IMR-90 (cell line): Measurements from ENCODE around the gene ATP5ME. TPM values are rescaled to one million over a fixed set of nuclear protein-coding genes. Genes with fewer than 3 reads are reported as not detected.

Source experiments
- ATAC-seq: fragments of 200-7000 bp; cut with Tn5 transposase; 2 replicates; pipeline ENCODE4 v1.9.1; 2020; ENCODE audit warnings: low read depth, mild to moderate bottlenecking, moderate library complexity
- BruUV-seq: library from RNA; stranded (reverse); fragments of 400-500 nt; replicated peaks from 2 replicates; lab custom pipeline; 2021; lab: Mats Ljungman, UMichigan
- CTCF ChIA-PET: fragments of 300-600 bp; formaldehyde crosslinking; extraction: SDS; loops from one replicate; lab custom pipeline; 2021; ENCODE audit warnings: antibody characterized with exemption; lab: Yijun Ruan, JAX
- POLR2A ChIA-PET: fragments of 300-600 bp; sonication (Branson Sonifier 250); formaldehyde crosslinking; loops from one replicate; lab custom pipeline; 2022; ENCODE audit warnings: antibody characterized with exemption; ENCODE audit not compliant: unreplicated experiment; lab: Charles Lee
- DNase-seq: peaks from one replicate; pipeline ENCODE4 v3.0.0; 2013
- H2AFZ ChIP-seq: replicated peaks from 2 replicates; pipeline ENCODE3; 2013; ENCODE audit warnings: low read length, mild to moderate bottlenecking; ENCODE audit not compliant: poor library complexity
- H2AK5ac ChIP-seq: 2 replicates; pipeline ENCODE4 v1.6.1; 2013; ENCODE audit warnings: low read depth, low read length, inconsistent platforms
- H2AK9ac ChIP-seq: replicated peaks from 2 replicates; pipeline ENCODE3; 2013; ENCODE audit warnings: mild to moderate bottlenecking, low read depth, low read length, moderate library complexity; ENCODE audit not compliant: poor library complexity
- H2BK120ac ChIP-seq: 2 replicates; pipeline ENCODE4 v1.6.1; 2013; ENCODE audit warnings: low read depth, low read length, inconsistent platforms
- H2BK15ac ChIP-seq: 3 replicates; pipeline ENCODE4 v1.6.1; 2013; ENCODE audit warnings: low read depth, low read length, inconsistent platforms
- H2BK20ac ChIP-seq: 2 replicates; pipeline ENCODE4 v1.6.1; 2013; ENCODE audit warnings: low read depth, mild to moderate bottlenecking, inconsistent platforms, low read length, moderate library complexity
- H2BK5ac ChIP-seq: 2 replicates; pipeline ENCODE4 v1.6.1; 2013; ENCODE audit warnings: mild to moderate bottlenecking, low read depth, low read length, inconsistent platforms; ENCODE audit not compliant: poor library complexity, severe bottlenecking
- H3K14ac ChIP-seq: replicated peaks from 2 replicates; pipeline ENCODE4 v1.6.1; 2013; ENCODE audit warnings: low read depth, low read length, inconsistent platforms
- H3K18ac ChIP-seq: 2 replicates; pipeline ENCODE4 v1.6.1; 2013; ENCODE audit warnings: low read depth, low read length, control low read depth
- H3K23ac ChIP-seq: 2 replicates; pipeline ENCODE4 v1.6.1; 2013; ENCODE audit warnings: low read depth, low read length, inconsistent platforms
- H3K27ac ChIP-seq: 2 replicates; pipeline ENCODE4 v1.5.1; 2013; ENCODE audit warnings: mild to moderate bottlenecking, control low read depth, low read length; ENCODE audit not compliant: insufficient read depth
- H3K27me3 ChIP-seq: 2 replicates; pipeline ENCODE4 v1.6.1; 2013; ENCODE audit warnings: low read length; ENCODE audit not compliant: control insufficient read depth, insufficient read depth
- H3K36me3 ChIP-seq: 2 replicates; pipeline ENCODE4 v1.6.1; 2013; ENCODE audit warnings: low read length, mixed read lengths; ENCODE audit not compliant: control insufficient read depth, insufficient read depth
- H3K4ac ChIP-seq: 2 replicates; pipeline ENCODE4 v1.6.1; 2013; ENCODE audit warnings: low read depth, low read length, inconsistent platforms
- H3K4me1 ChIP-seq: 2 replicates; pipeline ENCODE4 v1.6.1; 2013; ENCODE audit warnings: low read length, mixed read lengths; ENCODE audit not compliant: control insufficient read depth, insufficient read depth
- H3K4me2 ChIP-seq: 2 replicates; pipeline ENCODE4 v1.6.1; 2013; ENCODE audit warnings: low read depth, mild to moderate bottlenecking, control low read depth, low read length, moderate library complexity
- H3K4me3 ChIP-seq: 2 replicates; pipeline ENCODE4 v1.5.1; 2013; ENCODE audit warnings: low read depth, mild to moderate bottlenecking, control low read depth, low read length, moderate library complexity; ENCODE audit not compliant: insufficient read depth
- H3K56ac ChIP-seq: 2 replicates; pipeline ENCODE4 v1.6.1; 2013; ENCODE audit warnings: low read length, inconsistent platforms; ENCODE audit not compliant: insufficient read depth; ENCODE audit errors: extremely low read depth
- H3K79me1 ChIP-seq, 2 experiments: 2 replicates each; pipeline ENCODE4 v1.6.1; 2013; ENCODE audit warnings: low read length in 2 of 2, inconsistent platforms in 1 of 2, low read depth in 1 of 2
- H3K9ac ChIP-seq: 2 replicates; pipeline ENCODE4 v1.6.1; 2013; ENCODE audit warnings: low read depth, low read length, control low read depth
- H3K9me1 ChIP-seq: 2 replicates; pipeline ENCODE4 v1.6.1; 2013; ENCODE audit warnings: low read length, inconsistent platforms; ENCODE audit not compliant: insufficient read depth
- H3K9me3 ChIP-seq: 2 replicates; pipeline ENCODE4 v1.6.1; 2013; ENCODE audit warnings: low read length; ENCODE audit not compliant: control insufficient read depth, insufficient read depth
- H4K20me1 ChIP-seq: 2 replicates; pipeline ENCODE4 v1.6.1; 2013; ENCODE audit warnings: low read length, inconsistent platforms; ENCODE audit not compliant: insufficient read depth
- H4K5ac ChIP-seq: 2 replicates; pipeline ENCODE4 v1.6.1; 2013; ENCODE audit warnings: mild to moderate bottlenecking, low read depth, low read length, control low read depth
- H4K8ac ChIP-seq, 2 experiments: 2 replicates each; pipeline ENCODE4 v1.6.1; 2013; ENCODE audit warnings: low read depth in 2 of 2, low read length in 2 of 2, control low read depth in 1 of 2, inconsistent platforms in 1 of 2
- H4K91ac ChIP-seq: 2 replicates; pipeline ENCODE4 v1.6.1; 2013; ENCODE audit warnings: low read depth, low read length, inconsistent platforms; ENCODE audit not compliant: insufficient read depth
- BHLHE40 ChIP-seq: fragments of 150-350 bp; IDR thresholded peaks from 2 replicates; pipeline ENCODE4 v1.6.1; 2016; ENCODE audit warnings: mild to moderate bottlenecking, low read depth, low read length
- CEBPB ChIP-seq: IDR thresholded peaks from 2 replicates; pipeline ENCODE4 v1.6.1; 2012; ENCODE audit warnings: low read depth, low read length, improper control_type of control experiment
- CHD1 ChIP-seq: IDR thresholded peaks from 2 replicates; pipeline ENCODE4 v1.6.1; 2012; ENCODE audit warnings: low read depth, low read length, improper control_type of control experiment
- CTCF ChIP-seq: conservative IDR thresholded peaks from 2 replicates; pipeline ENCODE4 v1.5.1; 2012; ENCODE audit warnings: mild to moderate bottlenecking, low read depth, low read length, improper control_type of control experiment
- ELK1 ChIP-seq: fragments of 150-350 bp; IDR thresholded peaks from 2 replicates; pipeline ENCODE4 v1.6.1; 2016; ENCODE audit warnings: low read depth, mild to moderate bottlenecking, low read length, moderate library complexity, borderline replicate concordance
- FOS ChIP-seq: fragments of 150-350 bp; IDR thresholded peaks from 2 replicates; pipeline ENCODE4 v1.6.1; 2016; ENCODE audit warnings: low read depth, low read length
- MAFK ChIP-seq: IDR thresholded peaks from 2 replicates; pipeline ENCODE4 v1.6.1; 2012; ENCODE audit warnings: low read depth, low read length, improper control_type of control experiment
- MAZ ChIP-seq: IDR thresholded peaks from 2 replicates; pipeline ENCODE4 v1.6.1; 2012; ENCODE audit warnings: low read depth, mild to moderate bottlenecking, low read length, improper control_type of control experiment, moderate library complexity, borderline replicate concordance
- MXI1 ChIP-seq: IDR thresholded peaks from 2 replicates; pipeline ENCODE4 v1.6.1; 2012; ENCODE audit warnings: low read depth, mild to moderate bottlenecking, low read length, moderate library complexity, borderline replicate concordance
- NFE2L2 ChIP-seq: fragments of 150-350 bp; IDR thresholded peaks from 2 replicates; pipeline ENCODE4 v1.6.1; 2016; ENCODE audit warnings: low read depth, mild to moderate bottlenecking, low read length
- POLR2A ChIP-seq: IDR thresholded peaks from 2 replicates; pipeline ENCODE4 v1.6.1; 2012; ENCODE audit warnings: mild to moderate bottlenecking, low read depth, low read length
- RAD21 ChIP-seq: IDR thresholded peaks from 2 replicates; pipeline ENCODE4 v1.6.1; 2012; ENCODE audit warnings: low read length, improper control_type of control experiment
- RCOR1 ChIP-seq: IDR thresholded peaks from 2 replicates; pipeline ENCODE4 v1.6.1; 2012; ENCODE audit warnings: mild to moderate bottlenecking, low read length, improper control_type of control experiment; ENCODE audit not compliant: insufficient replicate concordance
- RFX5 ChIP-seq: IDR thresholded peaks from 2 replicates; pipeline ENCODE4 v1.8.0; 2012; ENCODE audit warnings: low read depth, mild to moderate bottlenecking, low read length, moderate library complexity
- USF2 ChIP-seq: fragments of 150-350 bp; IDR thresholded peaks from 2 replicates; pipeline ENCODE4 v1.6.1; 2017; ENCODE audit warnings: mild to moderate bottlenecking, antibody characterized with exemption, low read length, low read depth
- WGBS, 2 experiments: methylation state at CpG; one replicate each; pipeline versions ENCODE4 v1.1.5 to v1.1.7; 2013; ENCODE audit warnings: missing lambda C conversion rate in 2 of 2; ENCODE audit not compliant: insufficient read length in 1 of 2; ENCODE audit errors: extremely low coverage in 2 of 2; 5-methylcytosine and 5-hydroxymethylcytosine counted together
- dilution Hi-C: fragments of 300-500 bp; cut with HindIII; formaldehyde crosslinking; loops from one replicate; pipeline ENCODE4 v1.14.3; 2018; ENCODE audit warnings: low sequenced_read_pairs; ENCODE audit not compliant: unreplicated experiment
- in situ Hi-C: fragments of 300-500 bp; cut with MboI; formaldehyde crosslinking; loops from 3 replicates; pipeline ENCODE4 v1.14.3; 2019; ENCODE audit warnings: low sequenced_read_pairs, inconsistent platforms, mixed read lengths
- intact Hi-C: fragments of 100-400 bp; cut with micrococcal nuclease; formaldehyde crosslinking; loops from 2 replicates; pipeline ENCODE4 v1.10.0; 2022
- polyA plus RNA-seq, 3 experiments: library from polyadenylated mRNA; depleted of rRNA; stranded (reverse); fragments of >200 nt; gene quantifications; 2 replicates each; pipeline ENCODE4 v1.2.3, GENCODE V29; 2012; ENCODE audit warnings: low replicate concordance in 1 of 3
- total RNA-seq: library from RNA; depleted of rRNA; stranded (reverse); fragments of >200 nt; gene quantifications from 2 replicates; pipeline ENCODE4 v1.2.3, GENCODE V29; 2012

ATP5ME gene
- total and polyA plus RNA-seq, 2 of the 4 experiments (the other 2 are of a cell fraction) = 39.3 to 603 TPM

GRCh38 chr4:703336-704197 lies 29.5 kb upstream of the ATP5ME start:
- no peak for DNase-seq
- Histone ChIP-seq H4K8ac (no peak overlapping the region), H3K27ac (no peak overlapping the region), H3K4ac (no peak overlapping the region), H4K91ac (no peak overlapping the region), H4K20me1 (peaks cover 12% of the 10 kb centered on the region), H3K14ac (no peak overlapping the region), H2BK5ac (no peak overlapping the region), H3K9ac (no peak overlapping the region), H3K4me3 (no peak overlapping the region), H3K18ac (no peak overlapping the region), H4K5ac (no peak overlapping the region), H3K4me1 (peaks cover 16% of the 10 kb centered on the region; the same call in 1 of the 2 replicates), H3K4me2 (no peak overlapping the region), H2BK15ac (no peak overlapping the region), H2AK5ac (no peak overlapping the region), H3K36me3 (no peaks in the 10 kb centered on the region; the same call in 1 of the 2 replicates), H3K9me3 (no peaks in the 10 kb centered on the region), H3K27me3 (peaks cover 6% of the 10 kb centered on the region; the same call in 1 of the 2 replicates), H3K9me1 (peaks cover 12% of the 10 kb centered on the region), H3K79me1 (peaks cover 5 to 16% of the 10 kb centered on the region in 2 experiments; a peak in 3 of 4 replicates), H2BK120ac (no peak overlapping the region), H3K23ac (no peak overlapping the region), H2AK9ac (no peak overlapping the region), H3K56ac (no peak overlapping the region), H2AFZ (no peak overlapping the region), H2BK20ac (no peak overlapping the region)
- ChIA-PET CTCF (no interaction called here), POLR2A (no interaction called here)
- ATAC-seq = no peak
- intact Hi-C loops = no loop called here
- in situ Hi-C loops = no loop called here
- WGBS, 2 experiments = 100% methylated on average over 1 of the region's 10 CpGs; no CpG with 5 or more reads in 1 of the 2 experiments
- no TSS peak for BruUV-seq
- dilution Hi-C loops = no loop called here
- no peak for TF ChIP-seq POLR2A
- no peak for TF ChIP-seq MXI1
- no peak for TF ChIP-seq MAFK
- no peak for TF ChIP-seq BHLHE40
- TF ChIP-seq CTCF = no peak
- TF ChIP-seq USF2 = no peak
- no peak for TF ChIP-seq ELK1
- TF ChIP-seq CEBPB = no peak
- no peak for TF ChIP-seq RCOR1
- no peak for TF ChIP-seq RFX5
- no peak for TF ChIP-seq CHD1
- no peak for TF ChIP-seq FOS
- no peak for TF ChIP-seq NFE2L2
- no peak for TF ChIP-seq RAD21
- TF ChIP-seq MAZ = no peak
